Activated effector memory CD4-positive, alpha-beta T cell treated with anti-CD3 and anti-CD28 coated beads, Interleukin-2, amount 50 U/mL, for 16 hours (primary cell): ENCODE measurements around the gene SORBS2.
A peak's percentile ranks its signal among the peaks of the same experiment; 100 is the strongest.

Source experiments
- DNase-seq: peaks from one replicate; pipeline ENCODE4 v3.0.0-alpha.2; 2020

Gene SORBS2

GRCh38 chr4:185625503-185625902 lies 186.5 kb downstream of the SORBS2 start:
- no peak for DNase-seq

- DNase-seq: no peak
Observed at GRCh38 chr4:185624259-185624589, 187.8 kb downstream of the SORBS2 start.

- no peak for DNase-seq
Observed at GRCh38 chr4:185623444-185624258, 188.3 kb downstream of the SORBS2 start.

GRCh38 chr4:185608185-185608584 lies 203.8 kb downstream of the SORBS2 start:
- DNase-seq: no peak

- no peak for DNase-seq
Observed at GRCh38 chr4:185602397-185602796, 209.6 kb downstream of the SORBS2 start.

GRCh38 chr4:185600801-185601434 lies 211.1 kb downstream of the SORBS2 start:
- no peak for DNase-seq

GRCh38 chr4:185599553-185600243 lies 212.3 kb downstream of the SORBS2 start:
- DNase-seq: no peak

GRCh38 chr4:185598846-185599552 lies 213.0 kb downstream of the SORBS2 start:
- no peak for DNase-seq

- peak; percentile 87 for DNase-seq
Observed at GRCh38 chr4:185597532-185598188, 214.3 kb downstream of the SORBS2 start.

- DNase-seq: no peak
Observed at GRCh38 chr4:185592845-185593488, 219.0 kb downstream of the SORBS2 start.

GRCh38 chr4:185592438-185592837 lies 219.6 kb downstream of the SORBS2 start:
- DNase-seq: no peak

GRCh38 chr4:185591679-185592141 lies 220.3 kb downstream of the SORBS2 start:
- no peak for DNase-seq

- no peak for DNase-seq
Observed at GRCh38 chr4:185590982-185591381, 221.0 kb downstream of the SORBS2 start.

GRCh38 chr4:185589067-185589836 lies 222.7 kb downstream of the SORBS2 start:
- DNase-seq: no peak

GRCh38 chr4:185587427-185588161 lies 224.4 kb downstream of the SORBS2 start:
- peak; percentile 84 for DNase-seq

GRCh38 chr4:185587030-185587426 lies 225.0 kb downstream of the SORBS2 start:
- DNase-seq: no peak

GRCh38 chr4:185585211-185585610 lies 226.8 kb downstream of the SORBS2 start:
- no peak for DNase-seq

GRCh38 chr4:185583813-185584212 lies 228.2 kb downstream of the SORBS2 start:
- no peak for DNase-seq

- no peak for DNase-seq
Observed at GRCh38 chr4:185582651-185583400, 229.2 kb downstream of the SORBS2 start.

- no peak for DNase-seq
Observed at GRCh38 chr4:185580699-185581098, 231.3 kb downstream of the SORBS2 start.
